ENCODE results near the gene NCDN.

DNA sequence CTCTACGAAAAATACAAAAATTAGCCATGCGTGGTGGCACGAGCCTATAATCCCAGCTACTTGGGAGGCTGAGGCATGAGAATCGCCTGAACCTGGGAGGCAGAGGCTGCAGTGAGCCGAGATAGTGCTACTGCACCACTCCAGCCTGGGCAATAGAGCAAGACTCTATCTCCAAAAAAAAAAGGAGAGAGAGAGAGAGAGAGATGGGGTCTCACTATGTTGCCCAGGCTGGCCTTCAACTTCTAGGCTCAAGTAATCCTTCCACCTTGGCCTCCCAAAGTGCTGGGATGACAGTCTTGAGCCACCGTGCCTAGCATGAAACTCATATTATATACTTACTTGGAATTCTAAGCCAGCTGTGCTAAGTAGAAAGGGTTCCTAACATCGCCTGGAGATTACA, 54.1 kb downstream of the NCDN start:
- TF ChIP-seq CTCF (IDR thresholded peaks at IDR 0.05; ENCODE audit: extremely low read depth in 1 of 2, insufficient read depth in 1 of 2, low read depth in 1 of 2, low read length in 2 of 2) (no peak), POLR2AphosphoS5 (IDR thresholded peaks at IDR 0.05; ENCODE audit: insufficient read depth, low read depth, low read length) (no peak)
